Amygdala (tissue), 56 donors: Measurements from ENCODE around the gene SHROOM2.

Experiments
- DNase-seq, 56 donors: peaks; one replicate each; lab custom pipeline; 2025; lab: John Stamatoyannopoulos, UW

The SHROOM2 gene

GRCh38 chrX:9862525-9862924 lies 76.3 kb downstream of the SHROOM2 start:
- no peak for DNase-seq

- DNase-seq: no peak
Observed at GRCh38 chrX:9862953-9863352, 76.7 kb downstream of the SHROOM2 start.

- no peak for DNase-seq
Observed at GRCh38 chrX:9864011-9864410, 77.8 kb downstream of the SHROOM2 start.

- DNase-seq: no peak
Observed at GRCh38 chrX:9865804-9866472, 79.7 kb downstream of the SHROOM2 start.

GRCh38 chrX:9866633-9867032 lies 80.4 kb downstream of the SHROOM2 start:
- DNase-seq: no peak

- DNase-seq: no peak
Observed at GRCh38 chrX:9867226-9867625, 81.0 kb downstream of the SHROOM2 start.

- no peak for DNase-seq
Observed at GRCh38 chrX:9867753-9868152, 81.5 kb downstream of the SHROOM2 start.

GRCh38 chrX:9871701-9872268 lies 85.6 kb downstream of the SHROOM2 start:
- DNase-seq: no peak

GRCh38 chrX:9873360-9873759 lies 87.1 kb downstream of the SHROOM2 start:
- DNase-seq: no peak

GRCh38 chrX:9873952-9874351 lies 87.7 kb downstream of the SHROOM2 start:
- DNase-seq: peak in 28 of 56 donors; percentile 0 to 49 (median 12)

GRCh38 chrX:9874483-9874882 lies 88.3 kb downstream of the SHROOM2 start:
- no peak for DNase-seq

GRCh38 chrX:9875801-9876200 lies 89.6 kb downstream of the SHROOM2 start:
- DNase-seq: no peak

- no peak for DNase-seq
Observed at GRCh38 chrX:9876201-9876600, 90.0 kb downstream of the SHROOM2 start.

GRCh38 chrX:9878146-9878820 lies 92.1 kb downstream of the SHROOM2 start:
- no peak for DNase-seq

GRCh38 chrX:9880237-9880636 lies 94.0 kb downstream of the SHROOM2 start:
- DNase-seq: no peak

- DNase-seq: no peak
Observed at GRCh38 chrX:9880870-9881269, 94.6 kb downstream of the SHROOM2 start.

GRCh38 chrX:9882669-9883446 lies 96.6 kb downstream of the SHROOM2 start:
- no peak for DNase-seq

- no peak for DNase-seq
Observed at GRCh38 chrX:9884031-9884779, 98.0 kb downstream of the SHROOM2 start.

GRCh38 chrX:9885150-9885549 lies 98.9 kb downstream of the SHROOM2 start:
- DNase-seq: peak in 51 of 56 donors; percentile 0 to 83 (median 27)

GRCh38 chrX:9887659-9888297 lies 101.5 kb downstream of the SHROOM2 start:
- DNase-seq: no peak
